HG03066 (cell line): ENCODE results near the gene IGF1.

Experiments
- ATAC-seq: cut with Tn5 transposase; IDR thresholded peaks from one replicate; pipeline ENCODE4 v1.9.1; 2021; ENCODE audit warnings: low read depth; ENCODE audit not compliant: unreplicated experiment

Gene IGF1

GRCh38 chr12:102433304-102433703, 47.1 kb downstream of the IGF1 start:
- ATAC-seq, result no peak

GRCh38 chr12:102430661-102431060, 49.7 kb downstream of the IGF1 start:
- ATAC-seq, result no peak

GRCh38 chr12:102429211-102430154, 50.9 kb downstream of the IGF1 start:
- no peak for ATAC-seq

- ATAC-seq, result no peak
Measured at GRCh38 chr12:102427543-102427941, 52.8 kb downstream of the IGF1 start.

- ATAC-seq, result no peak
Measured at GRCh38 chr12:102426599-102427542, 53.5 kb downstream of the IGF1 start.

- no peak for ATAC-seq
Measured at GRCh38 chr12:102425109-102426039, 55.0 kb downstream of the IGF1 start.

GRCh38 chr12:102423462-102423861, 56.9 kb downstream of the IGF1 start:
- no peak for ATAC-seq

GRCh38 chr12:102421802-102422583, 58.4 kb downstream of the IGF1 start:
- ATAC-seq, result no peak

- ATAC-seq, result no peak
Measured at GRCh38 chr12:102419094-102419764, 61.1 kb downstream of the IGF1 start.

- ATAC-seq, result no peak
Measured at GRCh38 chr12:102417055-102417454, 63.3 kb downstream of the IGF1 start.

- ATAC-seq, result no peak
Measured at GRCh38 chr12:102415515-102415914, 64.8 kb downstream of the IGF1 start.

- no peak for ATAC-seq
Measured at GRCh38 chr12:102413396-102413795, 67.0 kb downstream of the IGF1 start.

GRCh38 chr12:102410511-102410910, 69.9 kb downstream of the IGF1 start:
- no peak for ATAC-seq

- ATAC-seq, result no peak
Measured at GRCh38 chr12:102408487-102409297, 71.7 kb downstream of the IGF1 start.

- ATAC-seq, result no peak
Measured at GRCh38 chr12:102407776-102408486, 72.4 kb downstream of the IGF1 start.

- ATAC-seq, result peak; percentile 92
Measured at GRCh38 chr12:102406033-102406584, 74.3 kb downstream of the IGF1 start.

GRCh38 chr12:102401087-102401486, 79.3 kb downstream of the IGF1 start:
- ATAC-seq, result no peak
